Right cardiac atrium (tissue), 5 donors: ENCODE data around the gene MEST. TPM values are rescaled to one million over a fixed set of nuclear protein-coding genes. Genes with fewer than 3 reads are reported as not detected.

Experiments
- ATAC-seq, 2 donors: fragments of 200-7000 bp; cut with Tn5 transposase; one replicate each; pipeline versions ENCODE4 v1.8.0 to v1.9.1; 2020; ENCODE audit warnings: moderate library complexity in 2 of 2, mild to moderate bottlenecking in 1 of 2
- DNase-seq, 3 donors: peaks; one replicate each; pipeline ENCODE4 v3.0.0-alpha.2; 2020
- H3K27ac ChIP-seq: one replicate; pipeline ENCODE4 v1.5.1; 2013; ENCODE audit warnings: mild to moderate bottlenecking, low read length, control low read depth, moderate library complexity
- H3K27me3 ChIP-seq: one replicate; pipeline ENCODE4 v1.6.1; 2013; ENCODE audit not compliant: control insufficient read depth, insufficient read depth
- H3K4me1 ChIP-seq: one replicate; pipeline ENCODE4 v1.6.1; 2013; ENCODE audit warnings: low read length; ENCODE audit not compliant: control insufficient read depth, insufficient read depth
- H3K4me3 ChIP-seq: one replicate; pipeline ENCODE4 v1.5.1; 2013; ENCODE audit warnings: low read length, control low read depth
- H3K9me3 ChIP-seq: one replicate; pipeline ENCODE4 v1.6.1; 2013; ENCODE audit warnings: low read length; ENCODE audit not compliant: control insufficient read depth
- WGBS: extraction: QIAGEN DNeasy Blood & Tissue Kit; methylation state at CpG from one replicate; pipeline ENCODE4 v1.1.7; 2013; 5-methylcytosine and 5-hydroxymethylcytosine counted together
- intact Hi-C, 4 donors: fragments of 100-400 bp; cut with DNase I; formaldehyde crosslinking; loops; one replicate each; pipeline versions ENCODE4 v1.11.0 to v1.14.0; 2022 to 2023
- polyA plus RNA-seq: library from polyadenylated mRNA; stranded (reverse); fragments of 200-250 nt; gene quantifications from one replicate; pipeline ENCODE4 v1.2.3, GENCODE V29; 2013
- total RNA-seq, 4 donors: library from RNA; stranded (reverse); fragmentation: NEBNext Ultra II Directional; extraction: Animal tissue kit (Norgen Biotek cat#: 25700); gene quantifications; one replicate each; pipeline ENCODE4 v1.2.1, GENCODE V29; 2021
- donor health status: healthy with polysubstance abuse.
- donor health status: DM: no; HTN: yes; CAD: no.
- donor health status: DM: no; HTN: no; CAD: no.
- donor health status: DM: no; HTN: yes; CAD: no; lungs with severe emphysema.
- donor health status: DM: yes; HTN: yes; CAD: no.

Gene MEST
- total and polyA plus RNA-seq, 5 donors: 8.2 to 29.7 (median 18.4) TPM

DNA sequence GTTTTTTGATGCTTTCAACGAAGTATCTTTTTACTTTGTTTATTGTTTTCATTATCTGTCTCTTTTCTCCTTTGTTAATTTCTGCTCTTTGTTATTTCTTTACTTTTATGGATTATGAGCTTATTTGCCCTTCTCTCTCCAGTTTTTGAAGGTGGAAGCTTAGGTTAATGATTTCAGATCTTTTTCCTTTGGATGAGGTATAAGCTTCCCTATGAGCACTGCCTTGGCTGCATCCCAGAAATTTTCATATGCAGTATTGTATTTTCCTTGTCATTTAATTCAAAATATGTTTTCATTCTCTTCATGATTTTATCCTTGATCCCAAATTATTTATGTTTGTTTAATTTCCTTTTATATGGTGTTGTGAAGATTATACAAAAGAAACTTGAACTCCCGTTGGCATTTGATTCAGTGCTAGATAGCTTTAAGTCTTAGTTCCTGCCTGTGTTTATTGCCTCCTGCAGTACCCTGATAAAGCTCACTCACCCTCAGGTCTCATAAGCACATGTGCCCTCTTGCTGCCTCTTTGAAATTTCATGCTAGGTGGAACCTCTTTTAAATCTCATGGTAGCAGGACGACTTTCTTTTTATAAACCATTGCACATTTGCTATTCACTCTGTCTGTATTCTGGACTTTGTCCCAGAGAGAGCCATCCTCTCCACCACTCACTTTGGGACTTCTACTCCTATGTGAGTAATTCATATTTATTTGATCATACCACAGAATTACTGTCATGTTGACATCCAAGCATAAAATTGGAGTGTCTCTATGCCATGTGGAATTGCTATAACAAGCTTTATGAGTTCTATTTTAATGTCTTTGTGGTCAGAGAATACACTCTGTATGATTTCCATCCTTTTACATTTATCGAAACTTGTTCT, 28.1 kb upstream of the MEST start:
- Histone ChIP-seq H3K27me3 (no peaks in the 10 kb centered on the region), H3K4me1 (no peaks in the 10 kb centered on the region), H3K4me3 (no peak overlapping the region), H3K9me3 (peaks cover 2% of the 10 kb centered on the region), H3K27ac (no peak overlapping the region)
- DNase-seq (no peak), ATAC-seq (no peak)
- intact Hi-C loops: no loop called here
- 76% methylated on average over 4 of the region's 4 CpGs for WGBS

DNA sequence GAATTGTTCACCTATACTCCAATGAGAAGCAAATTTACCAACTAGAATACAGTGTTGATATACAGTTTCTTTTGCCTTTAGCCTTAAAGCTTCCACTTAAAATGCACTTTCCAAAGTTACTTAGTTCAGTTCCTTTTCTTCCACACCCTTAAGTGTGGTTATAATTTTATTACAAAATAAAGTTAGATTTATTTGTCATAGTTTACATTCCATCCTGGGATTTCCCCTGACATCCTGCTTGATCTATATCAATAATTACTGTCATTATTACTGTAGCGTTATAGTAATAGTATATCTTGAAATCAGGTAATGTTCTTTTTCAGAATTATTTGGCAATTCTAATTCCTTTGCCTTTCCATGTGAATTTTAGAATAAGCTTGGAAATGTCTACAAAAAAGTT, 23.3 kb upstream of the MEST start:
- Histone ChIP-seq H3K4me1 (no peaks in the 10 kb centered on the region), H3K4me3 (no peak overlapping the region), H3K27me3 (no peaks in the 10 kb centered on the region), H3K9me3 (no peaks in the 10 kb centered on the region), H3K27ac (no peak overlapping the region)
- 88% methylated on average over 1 of the region's 1 CpG for WGBS
- intact Hi-C loops: no loop called here
- no peak for DNase-seq
- ATAC-seq: no peak

DNA sequence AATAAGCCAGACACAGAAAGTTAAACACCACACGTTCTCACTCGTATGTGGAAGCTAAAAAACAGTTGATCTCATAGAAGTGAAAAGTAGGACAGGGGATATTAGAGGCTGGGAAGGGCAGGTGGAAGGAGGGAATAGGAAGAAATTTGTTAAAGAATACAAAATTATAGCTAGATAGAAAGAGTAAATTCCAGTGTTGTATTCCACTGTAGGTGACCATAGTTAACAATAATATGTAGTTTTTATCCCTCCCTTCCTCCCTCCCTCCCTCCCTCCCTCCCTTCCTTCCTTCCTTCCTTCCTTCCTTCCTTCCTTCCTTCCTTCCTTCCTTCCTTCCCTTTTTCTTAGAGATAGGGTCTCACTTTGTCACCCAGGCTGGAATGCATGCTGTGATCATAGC, 19.9 kb upstream of the MEST start:
- Histone ChIP-seq H3K4me1 (no peaks in the 10 kb centered on the region), H3K27ac (no peak overlapping the region), H3K4me3 (no peak overlapping the region), H3K9me3 (no peaks in the 10 kb centered on the region), H3K27me3 (no peaks in the 10 kb centered on the region)
- DNase-seq (no peak), ATAC-seq (no peak)
- intact Hi-C loops: no loop called here
- 86% methylated on average over 2 of the region's 2 CpGs for WGBS

DNA sequence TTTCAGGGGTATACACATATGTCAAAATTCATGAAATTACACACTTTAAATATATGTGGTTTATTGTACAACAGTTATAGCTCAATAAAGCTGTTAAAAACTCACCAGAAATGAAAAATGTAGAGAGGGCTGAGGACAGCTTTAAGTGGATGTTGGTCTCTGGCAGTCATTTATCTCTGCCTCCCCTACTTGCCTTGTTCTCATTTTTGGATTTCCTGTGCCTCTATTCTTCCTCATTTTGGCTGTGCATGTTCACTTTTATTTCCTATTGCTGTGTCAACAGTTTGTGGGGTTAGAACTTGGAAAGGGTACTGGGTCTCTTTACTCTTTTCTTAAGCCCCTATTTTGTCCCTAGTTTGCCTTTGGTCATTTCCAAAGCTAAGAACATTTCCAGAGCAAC, 18.6 kb upstream of the MEST start:
- intact Hi-C loops: no loop called here
- DNase-seq (no peak), ATAC-seq (peak in 1 of 2 donors; percentile 42)
- H3K27ac ChIP-seq: no peak overlapping the region
- no peaks in the 10 kb centered on the region for H3K4me1 ChIP-seq
- no peaks in the 10 kb centered on the region for H3K27me3 ChIP-seq
- no peak overlapping the region for H3K4me3 ChIP-seq
- H3K9me3 ChIP-seq: no peaks in the 10 kb centered on the region

DNA sequence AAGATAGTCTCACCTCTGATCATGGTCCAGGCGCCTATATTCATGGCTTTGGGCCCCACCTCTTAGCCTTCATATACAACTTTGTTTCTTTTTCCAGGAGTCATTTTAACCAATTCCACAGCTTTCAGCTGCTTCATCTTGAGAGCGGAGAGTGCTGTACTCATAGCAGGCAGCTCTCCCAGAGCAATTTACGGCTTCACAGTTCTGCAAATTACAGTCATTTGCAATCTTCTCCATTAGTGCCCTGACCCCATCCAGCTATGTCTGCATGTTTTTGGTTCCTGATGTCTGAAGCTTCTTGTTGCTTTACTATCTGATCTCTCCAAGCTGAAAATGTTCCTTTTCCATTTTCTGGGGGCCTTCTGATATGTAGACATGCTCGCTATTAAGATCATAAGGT, 18.0 kb upstream of the MEST start:
- no peak overlapping the region for H3K27ac ChIP-seq

GRCh38 chr7:130475776-130476175, 16.1 kb upstream of the MEST start:
- Histone ChIP-seq H3K27me3 (no peaks in the 10 kb centered on the region), H3K4me1 (no peaks in the 10 kb centered on the region), H3K4me3 (no peak overlapping the region), H3K27ac (no peak overlapping the region), H3K9me3 (no peaks in the 10 kb centered on the region)
- no peak for ATAC-seq
- intact Hi-C loops: no loop called here
- DNase-seq: no peak
- 75% methylated on average over 7 of the region's 7 CpGs for WGBS

More for the DNA sequence above, 18.0 kb upstream of the MEST start:
- DNase-seq (no peak), ATAC-seq (no peak)
- Histone ChIP-seq H3K4me3 (no peak overlapping the region), H3K4me1 (no peaks in the 10 kb centered on the region), H3K9me3 (no peaks in the 10 kb centered on the region), H3K27me3 (no peaks in the 10 kb centered on the region)
- intact Hi-C loops: no loop called here
- WGBS: 78% methylated on average over 4 of the region's 4 CpGs

DNA sequence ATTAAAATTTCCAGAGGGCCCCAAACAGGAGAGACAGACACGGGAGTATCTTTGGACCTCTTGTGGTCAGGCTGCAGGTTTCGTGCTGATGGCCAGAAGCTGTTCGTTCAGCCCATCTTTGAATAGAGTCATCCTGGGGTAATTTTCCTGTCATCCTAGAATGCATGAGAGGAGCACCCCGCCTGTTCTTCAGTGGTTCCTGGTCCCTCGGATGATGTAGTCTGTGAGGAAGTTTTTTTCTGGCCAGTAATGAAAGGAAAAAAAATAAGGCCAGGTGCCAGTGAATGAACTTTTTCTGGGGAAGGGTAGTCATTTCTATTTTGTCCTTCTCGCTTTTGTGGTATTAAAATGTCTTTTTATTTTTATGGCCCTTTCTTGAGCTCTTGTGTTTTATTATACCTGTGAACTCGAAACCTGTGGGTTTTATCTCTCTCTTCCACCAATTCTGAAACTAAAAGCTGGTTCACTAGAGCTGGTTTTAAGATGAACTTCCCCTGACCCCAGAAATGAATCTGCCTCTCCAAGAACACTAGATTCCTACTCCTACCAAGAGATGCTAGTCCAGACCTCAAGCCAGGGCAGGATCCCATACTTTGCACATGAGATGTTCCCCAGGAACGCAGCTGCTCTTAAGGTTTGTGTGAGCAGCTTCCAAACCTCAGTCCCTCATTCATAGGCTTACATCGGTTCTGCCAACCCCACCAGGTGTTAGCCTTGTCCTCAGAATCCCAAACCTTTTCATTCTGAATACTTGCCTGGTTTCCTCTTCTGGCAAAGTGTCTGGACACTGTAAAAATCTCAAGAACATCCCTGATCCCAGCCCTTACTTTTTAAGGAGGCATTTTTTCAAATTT, 15.4 kb upstream of the MEST start:
- Histone ChIP-seq H3K4me1 (no peaks in the 10 kb centered on the region), H3K27me3 (no peaks in the 10 kb centered on the region), H3K4me3 (no peak overlapping the region), H3K27ac (no peak overlapping the region), H3K9me3 (no peaks in the 10 kb centered on the region)
- DNase-seq (no peak), ATAC-seq (no peak)
- intact Hi-C loops: no loop called here
- WGBS: 71% methylated on average over 9 of the region's 9 CpGs

DNA sequence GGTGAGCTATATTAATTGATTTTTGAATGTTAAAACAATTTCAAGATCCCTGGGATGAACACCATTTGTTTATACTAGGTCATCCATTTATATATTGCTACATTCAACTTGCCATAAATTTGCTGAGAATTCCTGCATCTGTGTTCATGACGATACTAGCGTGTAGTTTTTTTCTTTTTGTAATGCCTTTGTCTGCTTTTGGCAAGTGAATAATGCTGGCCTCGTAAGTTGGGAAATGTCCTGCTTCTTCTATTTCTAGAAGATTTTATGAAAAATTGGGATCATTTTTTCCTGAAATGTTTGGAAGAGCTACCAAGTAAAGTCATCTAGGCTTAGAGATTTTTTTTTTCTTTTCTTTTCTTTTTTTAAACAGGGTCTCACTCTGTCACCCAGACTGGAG, 12.9 kb upstream of the MEST start:
- ATAC-seq (no peak), DNase-seq (no peak)
- Histone ChIP-seq H3K27me3 (no peaks in the 10 kb centered on the region), H3K4me1 (no peaks in the 10 kb centered on the region), H3K9me3 (no peaks in the 10 kb centered on the region), H3K4me3 (no peak overlapping the region), H3K27ac (no peak overlapping the region)
- intact Hi-C loops: no loop called here
- WGBS: 69% methylated on average over 3 of the region's 3 CpGs

DNA sequence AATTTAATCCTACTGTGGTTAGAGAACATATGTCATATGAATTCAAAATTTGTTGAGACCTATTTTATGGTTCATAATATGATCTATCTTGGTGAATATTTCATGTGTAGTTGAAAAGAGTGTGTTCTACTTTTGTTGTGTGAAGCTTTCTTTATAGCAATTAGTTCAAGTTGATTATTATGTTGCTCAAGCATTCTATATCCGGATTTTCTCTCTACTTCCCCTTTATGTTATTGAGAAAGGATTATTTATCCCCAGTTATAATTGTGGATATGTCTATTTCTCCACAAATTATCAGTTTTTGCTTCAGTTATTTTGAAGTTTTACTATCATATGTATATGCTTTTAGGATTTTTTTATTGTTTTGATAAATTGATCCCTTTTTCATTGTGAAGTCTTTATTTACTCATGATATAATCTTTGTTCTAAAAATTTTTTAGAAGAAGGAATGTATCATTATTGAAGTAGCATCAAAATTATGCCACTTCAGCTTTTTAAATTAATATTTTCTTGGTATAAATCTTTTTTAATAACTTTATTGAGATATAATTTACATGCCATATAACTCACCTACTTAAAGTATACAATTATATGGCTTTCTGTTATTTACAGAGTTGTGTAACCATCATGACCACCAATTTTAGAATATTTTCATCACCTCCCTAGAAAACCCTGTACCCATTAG, 12.0 kb upstream of the MEST start:
- Histone ChIP-seq H3K4me3 (no peak overlapping the region), H3K9me3 (no peaks in the 10 kb centered on the region), H3K4me1 (no peaks in the 10 kb centered on the region), H3K27me3 (no peaks in the 10 kb centered on the region), H3K27ac (no peak overlapping the region)
- no peak for ATAC-seq
- WGBS: 90% methylated on average over 1 of the region's 1 CpG
- DNase-seq: no peak
- intact Hi-C loops: no loop called here

DNA sequence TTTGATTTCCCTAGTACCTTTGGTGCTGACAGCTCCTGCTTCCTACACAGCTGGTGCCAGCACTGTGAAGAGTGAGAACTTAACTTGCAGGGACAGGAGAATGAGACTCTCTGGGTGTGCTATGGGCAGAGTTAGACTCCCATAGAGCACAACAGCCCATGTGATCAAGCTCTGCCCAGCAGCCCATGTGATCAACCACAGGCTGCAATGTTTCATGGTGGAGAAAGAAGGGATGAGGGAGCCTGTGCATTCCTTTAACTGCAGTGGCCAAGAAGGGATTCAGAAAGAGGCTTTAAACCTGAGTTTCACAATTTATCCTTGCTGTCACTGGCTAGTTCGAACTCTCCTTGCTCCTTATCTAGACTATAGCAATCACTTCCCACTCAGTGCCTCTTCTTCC, 10.0 kb upstream of the MEST start:
- peak; percentile 11 to 22 for ATAC-seq
- no peak overlapping the region for H3K27ac ChIP-seq
- H3K9me3 ChIP-seq: no peaks in the 10 kb centered on the region
- no peaks in the 10 kb centered on the region for H3K4me1 ChIP-seq
- no peaks in the 10 kb centered on the region for H3K27me3 ChIP-seq
- 49% methylated on average over 1 of the region's 1 CpG for WGBS
- intact Hi-C loops: no loop called here
- no peak overlapping the region for H3K4me3 ChIP-seq
- DNase-seq: no peak

- H3K9me3 ChIP-seq: no peaks in the 10 kb centered on the region
- H3K4me1 ChIP-seq: no peaks in the 10 kb centered on the region
- no peak for DNase-seq
- no peak overlapping the region for H3K27ac ChIP-seq
- 94% methylated on average over 3 of the region's 3 CpGs for WGBS
- no peaks in the 10 kb centered on the region for H3K27me3 ChIP-seq
- no peak overlapping the region for H3K4me3 ChIP-seq
- intact Hi-C loops: no loop called here
- ATAC-seq: no peak
Measured at GRCh38 chr7:130483031-130483430, 8.9 kb upstream of the MEST start.
